Activated naive CD4-positive, alpha-beta T cell treated with anti-CD3 and anti-CD28 coated beads, Interleukin-2, amount 50 U/mL, for 16 hours (primary cell): ENCODE measurements around the gene PTPN13.

Experiments used
- DNase-seq: peaks from one replicate; pipeline ENCODE4 v3.0.0-alpha.2; 2020

Gene PTPN13

DNA sequence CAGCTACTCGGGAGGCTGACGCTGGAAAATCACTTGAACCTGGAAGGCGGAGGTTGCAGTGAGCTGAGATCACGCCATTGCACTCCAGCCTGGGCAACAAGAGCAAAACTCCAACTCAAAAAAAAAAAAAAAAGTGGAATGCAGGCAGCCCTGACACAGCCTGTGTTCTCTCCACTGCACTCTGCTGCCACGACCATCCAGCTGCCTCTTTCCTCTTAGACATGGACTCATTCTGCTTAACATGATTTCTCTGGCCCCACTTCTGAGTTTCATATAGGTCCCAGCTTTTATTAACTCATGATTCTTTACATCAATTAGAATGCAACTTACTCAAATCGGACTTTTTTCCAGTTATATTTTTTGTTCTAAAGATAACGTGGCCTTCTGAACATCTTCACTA lies 225.4 kb downstream of the PTPN13 start:
- no peak for DNase-seq

DNA sequence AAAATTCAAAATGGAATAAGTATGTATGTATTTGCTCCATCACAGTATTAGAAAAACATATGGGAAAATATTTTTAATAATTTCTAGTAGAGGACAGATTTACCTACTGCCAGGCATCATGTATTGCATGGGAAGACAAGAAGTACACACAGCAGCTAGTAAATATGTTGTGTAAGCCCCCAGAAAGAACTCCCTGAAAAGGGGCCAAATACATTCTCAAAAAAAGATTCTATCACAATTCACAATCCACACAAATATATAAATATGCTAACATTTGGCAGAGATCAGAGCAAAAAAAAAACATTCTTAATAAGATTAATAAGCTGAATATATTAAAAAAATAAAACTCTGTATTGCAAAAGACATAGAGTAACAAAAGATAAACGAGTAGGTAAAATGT lies 227.0 kb downstream of the PTPN13 start:
- no peak for DNase-seq

DNA sequence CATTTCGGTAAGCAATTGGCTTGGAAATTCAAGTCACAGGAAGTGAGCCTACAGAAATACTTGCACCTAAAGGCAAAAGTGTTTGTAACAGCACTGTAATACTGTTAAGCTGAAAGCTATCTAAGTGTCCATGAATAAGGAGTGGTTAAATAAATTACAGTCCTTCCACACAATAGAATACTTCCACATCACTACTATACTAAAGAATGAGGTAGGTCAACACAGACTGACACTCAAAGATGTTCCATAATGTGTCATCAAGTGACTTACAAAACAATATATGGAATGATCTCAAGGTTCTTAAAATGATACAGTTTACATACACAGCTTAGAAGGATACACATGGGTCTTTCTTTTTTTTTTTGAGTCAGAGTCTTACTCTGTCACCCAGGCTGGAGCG lies 228.0 kb downstream of the PTPN13 start:
- DNase-seq = no peak

DNA sequence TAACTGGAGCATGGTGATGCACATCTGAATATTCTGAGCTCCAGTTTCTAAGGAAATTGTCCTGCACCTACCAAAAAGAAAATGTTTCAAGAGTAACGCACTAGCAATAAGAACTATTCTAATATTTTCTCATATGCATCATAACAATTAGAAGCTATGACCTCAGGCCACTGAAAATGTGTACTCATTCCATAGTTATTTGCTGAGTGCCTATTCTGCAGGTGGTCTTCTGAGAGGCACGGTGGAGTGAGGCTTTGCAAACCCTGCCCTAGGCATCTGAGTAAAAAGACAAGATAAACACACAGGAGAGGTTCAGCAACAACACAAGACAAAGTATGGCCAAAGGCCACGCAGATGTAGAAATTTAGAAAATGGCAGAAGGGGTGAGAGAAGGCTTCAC lies 231.4 kb downstream of the PTPN13 start:
- DNase-seq = no peak

DNA sequence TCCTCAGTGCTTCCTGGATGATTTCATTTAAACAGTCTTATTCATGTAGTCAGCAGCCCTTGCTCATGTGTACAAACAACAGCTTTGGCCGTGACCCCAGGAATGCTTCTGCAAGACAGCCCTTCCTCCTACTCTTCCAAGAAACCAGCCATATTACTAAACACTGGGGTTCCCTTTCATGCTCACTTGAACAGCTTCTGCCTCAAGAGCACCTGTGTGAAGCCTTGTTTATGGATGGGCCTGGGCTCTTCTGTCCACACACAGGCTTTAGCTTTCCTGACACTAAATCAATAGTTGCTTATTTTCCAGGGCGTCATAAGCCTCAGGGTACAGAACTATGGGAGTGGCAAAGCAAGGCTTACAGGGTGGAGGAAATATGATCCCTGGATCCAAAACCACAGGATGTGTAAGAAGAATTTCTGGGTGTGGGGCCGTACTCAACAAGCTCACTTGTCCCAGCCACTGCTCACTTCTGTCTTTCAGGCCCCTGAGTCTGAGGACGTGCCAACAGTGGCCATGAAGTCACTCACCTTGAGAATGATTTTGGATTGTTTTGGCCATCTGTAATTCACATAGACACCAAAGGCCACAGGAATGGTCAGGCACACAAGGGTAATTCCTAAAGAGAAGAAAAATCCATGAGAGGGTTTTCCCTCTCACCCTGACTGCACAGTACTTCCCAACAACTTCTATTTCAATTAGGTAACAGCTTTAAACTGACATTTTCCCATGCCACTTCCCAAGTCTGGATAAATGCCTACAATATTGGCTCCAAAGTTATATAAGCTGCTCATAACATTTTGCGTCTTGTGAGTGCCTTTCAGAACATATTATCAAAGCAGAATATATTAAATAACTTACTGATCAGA lies 237.4 kb downstream of the PTPN13 start:
- no peak for DNase-seq

DNA sequence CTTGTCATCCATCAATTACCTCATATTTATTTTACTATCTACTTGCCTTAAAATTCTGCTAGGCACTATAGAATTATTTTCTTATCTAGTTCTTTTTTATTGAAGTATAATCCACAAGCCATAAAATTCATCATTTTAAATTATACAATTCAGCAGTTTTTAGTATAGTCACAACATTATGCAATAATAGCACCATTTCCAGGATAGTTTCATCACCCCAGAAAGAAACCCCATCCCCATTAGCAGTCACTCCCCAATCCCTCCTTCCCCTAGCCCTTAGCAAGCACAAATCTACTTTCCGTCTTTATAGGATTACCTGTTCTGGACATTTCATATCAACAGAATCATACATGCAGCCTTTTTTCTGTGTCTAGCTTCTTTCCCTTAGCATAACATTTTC lies 239.5 kb downstream of the PTPN13 start:
- DNase-seq = no peak

DNA sequence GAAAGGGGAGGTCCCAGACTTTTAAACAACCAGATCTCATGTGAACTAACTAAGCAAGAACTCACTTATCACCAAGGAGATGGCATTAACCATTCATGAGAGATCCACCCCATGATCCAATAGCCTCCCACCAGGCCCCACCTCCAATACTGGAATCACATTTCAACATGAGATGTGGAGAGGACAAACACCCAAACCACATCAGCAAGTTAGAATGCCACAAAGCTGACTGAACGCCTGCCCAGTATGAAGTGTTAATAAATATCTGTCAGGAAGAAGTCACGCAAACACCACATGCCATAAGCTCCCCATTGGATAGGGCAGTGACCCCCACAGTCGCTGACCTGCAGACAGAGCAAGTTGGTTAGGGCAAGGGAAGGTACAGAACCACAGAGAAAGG lies 240.8 kb downstream of the PTPN13 start:
- DNase-seq = no peak

DNA sequence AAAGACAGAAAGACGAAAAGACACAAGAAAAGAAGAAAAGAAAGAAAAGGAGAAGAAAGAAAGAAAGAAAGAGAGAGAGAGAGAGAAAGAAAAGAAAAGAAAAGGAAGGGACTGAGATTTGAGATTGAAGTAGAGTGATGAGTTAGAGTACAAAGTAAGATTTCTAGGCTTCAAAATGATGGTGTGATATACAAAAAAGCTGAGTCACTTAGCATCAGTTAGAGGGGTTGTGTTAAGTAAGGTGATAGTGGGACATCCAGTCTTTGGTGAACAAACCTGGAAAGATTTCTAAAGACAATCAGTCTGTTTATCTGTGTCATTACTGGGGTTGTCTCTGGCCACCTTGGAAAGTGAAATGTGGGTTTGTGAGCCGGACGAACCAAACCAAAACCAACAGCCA lies 241.6 kb downstream of the PTPN13 start:
- DNase-seq = no peak

DNA sequence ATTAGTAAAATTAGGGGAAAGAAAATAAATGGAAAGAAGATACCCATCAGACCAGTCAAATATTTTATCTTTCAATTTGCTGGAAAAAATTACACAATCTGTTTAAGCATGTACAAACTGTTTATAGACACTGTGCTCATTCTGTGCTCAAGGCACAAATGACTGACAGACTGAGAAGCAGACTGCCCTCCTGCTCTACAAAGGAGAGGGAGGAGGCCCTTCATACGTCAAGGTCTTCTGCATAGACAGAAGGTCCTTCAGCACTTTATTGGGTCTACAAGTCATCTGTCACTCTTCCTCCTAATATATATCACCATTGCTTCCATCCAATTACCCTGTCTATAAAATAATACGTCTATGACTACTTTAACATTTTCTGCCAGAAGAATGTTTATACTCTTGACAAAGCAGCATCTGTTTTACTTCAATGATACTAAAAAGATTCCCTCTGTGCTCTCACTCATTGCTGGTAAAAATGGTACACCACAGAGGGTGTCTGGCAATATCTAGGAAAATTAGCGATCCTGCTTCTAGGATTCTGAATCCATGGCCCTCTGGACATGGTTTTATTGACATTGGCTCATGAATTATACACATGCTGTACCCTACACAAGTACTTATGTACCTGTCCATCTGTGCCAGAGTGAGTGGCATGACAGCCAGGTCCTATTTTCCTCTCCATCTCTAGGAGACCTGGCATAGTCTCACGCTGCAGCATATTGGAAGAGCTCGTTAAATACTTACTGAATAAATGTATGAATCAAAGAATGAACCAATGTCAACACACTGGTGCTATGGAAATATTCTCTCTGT lies 243.8 kb downstream of the PTPN13 start:
- DNase-seq = no peak

DNA sequence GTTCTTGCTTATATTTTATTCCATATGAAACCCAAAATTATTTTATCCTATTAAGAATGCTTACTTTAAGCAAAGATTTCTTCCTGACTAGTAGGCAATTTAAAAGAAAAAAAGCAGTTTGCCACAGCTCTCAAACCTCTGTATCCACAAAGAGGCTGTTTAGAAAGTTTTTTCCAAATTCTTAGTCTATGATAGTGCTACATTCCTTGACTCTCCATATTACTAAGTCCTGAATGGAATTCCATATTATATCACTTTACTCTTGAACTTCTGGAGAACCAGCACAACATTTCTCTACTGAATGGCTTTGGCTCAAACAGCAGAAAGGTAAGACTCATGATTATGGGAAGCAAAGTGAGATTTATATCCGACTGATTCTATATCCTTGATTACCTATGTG lies 246.7 kb downstream of the PTPN13 start:
- DNase-seq = no peak

DNA sequence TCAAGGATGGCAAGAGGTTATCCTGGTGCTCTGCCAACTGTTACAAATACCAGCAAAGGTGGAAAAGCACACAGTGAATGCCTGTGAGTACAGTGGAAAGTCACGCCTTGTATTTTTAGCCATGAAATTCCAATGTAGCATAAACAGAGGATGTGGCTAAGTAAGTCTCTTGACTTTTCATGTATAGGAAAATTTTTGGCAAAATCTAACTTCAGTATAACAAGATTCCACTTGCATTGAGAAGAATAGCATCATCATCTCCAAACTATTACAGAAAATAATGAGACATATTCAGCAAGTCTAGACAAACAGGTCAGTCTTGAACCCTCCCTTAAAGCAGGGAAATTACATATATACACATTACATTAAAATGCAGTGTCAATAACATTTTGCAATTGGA lies 247.2 kb downstream of the PTPN13 start:
- DNase-seq = no peak

DNA sequence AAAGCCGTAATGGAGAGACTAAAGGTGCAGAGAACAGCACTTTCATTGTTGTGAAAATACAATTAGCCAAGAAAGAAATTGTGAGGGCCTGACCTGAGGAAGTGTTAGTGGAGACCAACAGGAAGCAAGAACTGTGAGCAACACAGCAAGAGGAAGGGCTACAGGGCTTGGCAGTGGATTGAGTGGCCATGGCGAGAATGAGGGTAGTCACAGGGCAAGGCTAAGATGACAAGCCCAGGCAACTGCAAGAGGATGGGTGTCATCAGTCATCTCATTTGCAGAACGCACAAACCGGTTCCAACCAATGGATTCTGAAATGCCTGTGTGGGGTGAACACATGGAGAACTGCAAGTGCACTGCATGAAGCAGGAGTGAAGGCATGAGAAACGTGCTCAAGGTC lies 251.5 kb downstream of the PTPN13 start:
- DNase-seq = no peak

DNA sequence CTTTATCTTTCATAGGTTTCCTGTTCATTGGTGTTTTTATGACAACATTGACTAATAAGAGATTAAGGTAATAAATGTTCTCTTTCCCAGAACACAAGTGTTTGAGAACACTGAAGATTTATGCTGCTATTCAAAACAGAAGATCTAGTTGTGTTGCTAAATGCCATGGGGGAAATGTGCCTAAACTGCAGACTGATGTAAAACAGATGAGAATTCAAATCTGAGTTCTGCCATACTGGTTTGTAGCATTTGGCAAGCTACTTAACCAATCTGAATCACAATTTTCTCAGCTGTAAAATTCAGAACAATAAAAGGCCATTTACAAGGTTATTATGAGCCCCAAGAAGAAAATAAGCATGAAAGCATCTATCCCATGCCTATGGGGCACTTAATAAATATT lies 252.8 kb downstream of the PTPN13 start:
- DNase-seq = no peak

DNA sequence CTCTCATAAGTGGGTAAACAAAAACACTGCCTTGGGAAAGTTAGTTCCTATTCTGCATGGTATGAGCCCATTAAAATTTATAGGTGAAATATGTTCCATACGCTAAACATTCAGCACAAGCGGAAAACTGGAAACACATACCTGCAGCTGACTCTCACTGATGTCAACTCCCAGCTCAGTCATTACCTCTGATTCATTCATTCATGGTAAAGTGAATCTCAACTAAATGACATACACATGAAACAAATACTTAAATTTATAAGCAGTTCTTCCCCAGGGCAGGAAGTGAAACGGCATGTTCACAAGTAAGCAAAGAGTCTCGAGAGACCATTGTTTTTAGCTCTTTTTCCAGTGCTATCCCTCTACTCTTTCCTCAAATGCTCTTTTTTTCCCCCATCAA lies 253.5 kb downstream of the PTPN13 start:
- DNase-seq = no peak

DNA sequence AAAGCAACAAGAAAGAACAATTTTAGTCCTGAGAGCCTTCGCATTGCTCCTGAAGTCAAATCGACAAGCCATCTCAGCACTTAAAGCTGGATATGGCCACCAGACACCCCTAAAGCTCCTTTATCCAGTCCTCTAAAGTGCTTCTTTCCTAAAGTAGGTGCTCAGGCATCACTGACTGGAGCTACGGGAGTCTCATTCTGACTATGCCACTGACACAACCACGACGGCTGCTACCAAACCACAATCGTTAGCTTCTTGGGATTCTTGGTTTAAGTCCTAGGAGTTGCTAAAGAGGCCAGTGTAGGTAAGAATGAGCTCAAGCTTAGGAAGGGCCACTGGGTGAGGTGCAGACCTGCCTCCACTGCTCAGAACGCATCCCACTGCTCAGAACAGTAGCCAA lies 254.0 kb downstream of the PTPN13 start:
- no peak for DNase-seq

DNA sequence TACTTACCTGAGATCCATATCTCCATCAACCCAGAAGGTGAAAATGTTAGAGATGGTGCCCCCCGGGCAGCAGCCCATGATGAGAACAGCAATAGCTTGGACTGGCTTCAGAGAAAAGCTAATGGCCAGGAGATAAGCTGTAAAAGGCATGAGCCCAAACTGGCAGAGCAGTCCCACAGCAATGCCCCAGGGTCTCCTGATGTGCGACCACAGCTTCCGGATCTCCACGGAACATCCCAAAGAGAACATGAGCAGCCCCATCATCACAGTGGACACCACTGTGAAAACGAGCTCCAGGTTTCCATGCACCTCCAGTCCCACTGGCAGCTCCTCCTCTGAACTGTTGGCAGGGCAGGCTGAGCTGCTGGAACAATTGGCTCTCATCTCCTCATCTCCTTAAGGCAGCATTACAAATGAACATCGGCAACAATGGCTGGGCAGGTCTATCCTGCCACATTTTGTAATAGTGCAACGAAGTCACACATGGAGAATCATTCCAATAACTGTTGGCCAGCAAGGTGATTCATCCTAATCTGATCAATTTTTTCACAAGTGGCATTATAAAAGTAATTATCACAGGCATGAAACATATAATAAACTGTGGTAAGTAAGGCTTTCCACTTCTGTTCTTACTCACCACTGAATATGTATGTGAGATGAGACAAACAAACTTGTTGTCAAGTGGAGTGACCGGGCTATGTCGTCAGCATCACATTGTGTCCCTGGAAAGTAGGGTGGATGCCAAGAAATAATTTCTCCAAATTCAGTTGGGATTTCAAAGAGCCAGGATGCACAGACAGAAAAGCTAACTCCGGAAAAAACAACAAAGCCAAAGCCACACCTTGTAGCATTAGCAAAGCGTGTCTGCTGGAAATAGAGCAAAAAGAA lies 254.9 kb downstream of the PTPN13 start, which contains the start of gene SLC10A6:
Gene SLC10A6, minus strand, starts transcription at position 653 of the 888 bp plus-strand sequence. Its CDS starts 269 bp downstream, at position 384.
- no peak for DNase-seq

DNA sequence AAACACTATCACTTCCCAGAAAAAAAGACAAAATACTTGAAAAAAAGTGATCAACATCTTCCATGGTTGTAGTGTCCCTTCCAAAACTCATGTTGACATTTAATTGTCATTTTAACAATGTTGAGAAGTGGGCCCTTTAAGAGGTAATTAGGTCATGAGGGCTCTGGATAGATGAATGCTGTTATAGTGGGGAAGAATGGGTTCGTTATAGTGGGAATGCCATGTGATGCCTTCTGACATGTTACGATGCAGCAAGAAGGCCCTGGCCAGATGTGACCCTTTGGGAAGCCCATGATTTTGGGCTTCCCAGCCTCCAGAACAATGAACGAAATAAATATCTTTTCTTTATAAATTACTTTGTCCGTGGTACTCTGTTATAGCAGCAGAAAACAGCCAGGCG lies 259.1 kb downstream of the PTPN13 start:
- no peak for DNase-seq

DNA sequence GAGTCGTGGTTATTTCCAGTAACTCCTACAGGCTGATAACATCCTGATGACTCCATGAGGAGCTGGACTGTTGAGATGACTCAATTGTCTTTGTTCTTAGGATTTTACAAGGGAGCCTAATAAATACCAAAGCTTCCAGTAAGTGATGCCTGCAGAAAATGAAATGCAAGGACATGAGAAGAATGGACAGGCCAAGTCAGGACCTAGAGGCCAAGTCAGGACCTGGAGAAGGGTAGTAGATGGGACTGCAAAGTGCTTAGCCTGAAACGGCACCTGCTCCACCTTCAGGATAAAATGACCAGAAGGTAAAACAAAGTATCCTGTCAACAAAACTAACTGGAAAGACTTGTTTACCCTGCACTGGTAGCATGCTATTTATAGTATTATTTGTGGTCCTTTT lies 261.5 kb downstream of the PTPN13 start:
- DNase-seq = no peak

DNA sequence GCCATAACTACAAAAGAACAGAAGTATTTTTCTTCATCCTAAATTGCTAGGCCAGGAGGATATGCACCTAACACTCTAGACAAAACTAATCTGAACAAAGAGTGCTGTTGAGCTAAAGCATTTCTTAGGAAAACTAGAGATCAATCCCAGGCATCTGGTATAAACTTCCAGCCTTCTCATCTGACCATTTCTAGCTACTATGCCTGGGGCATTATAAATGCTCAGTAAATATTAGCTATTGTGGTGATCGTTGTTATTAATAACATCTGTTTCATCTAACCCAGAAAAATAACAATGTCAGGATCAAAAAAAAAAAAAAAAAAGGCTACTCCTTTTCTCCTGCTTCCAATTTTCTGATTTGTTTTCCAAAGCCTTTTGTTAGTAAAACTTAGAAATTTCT lies 262.8 kb downstream of the PTPN13 start:
- DNase-seq = no peak

DNA sequence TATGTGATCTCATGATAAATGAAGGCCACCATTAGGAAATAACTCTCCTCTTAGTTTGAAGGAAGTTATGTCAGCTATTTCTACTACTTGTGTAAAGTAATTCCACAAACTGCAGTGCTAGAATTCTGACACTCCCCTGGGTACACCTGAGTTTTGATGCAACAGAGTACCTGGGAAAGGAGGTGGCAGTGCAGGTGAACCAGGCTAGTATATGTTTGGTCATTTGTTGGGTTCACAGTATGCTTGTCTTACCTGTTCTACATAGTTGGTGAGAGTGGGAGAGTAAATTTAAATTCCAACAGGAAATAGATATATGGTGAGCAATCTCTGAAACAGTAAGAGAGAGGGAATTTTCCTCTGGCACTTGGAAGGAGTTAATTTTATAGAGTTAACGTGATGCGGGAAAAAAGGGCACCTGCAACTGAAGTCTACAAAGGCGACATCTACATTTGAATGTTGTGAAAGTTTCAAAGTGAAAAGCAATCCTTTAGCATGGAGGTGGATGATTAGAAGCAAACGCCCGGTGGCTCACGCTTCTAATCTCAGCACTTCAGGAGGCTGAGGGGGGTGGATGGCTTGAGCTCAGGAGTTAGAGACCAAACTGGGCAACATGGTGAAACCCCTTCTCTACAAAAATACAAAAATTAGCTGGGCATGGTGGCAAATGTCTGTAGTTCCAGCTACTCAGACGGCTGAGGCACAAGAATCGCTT lies 263.4 kb downstream of the PTPN13 start:
- DNase-seq = no peak
